SH-SY5Y (cell line): ENCODE measurements around the gene PRRT1.

Source experiments
- GATA2 ChIP-seq: IDR thresholded peaks from 2 replicates; pipeline ENCODE4 v1.6.1; 2011; ENCODE audit warnings: mild to moderate bottlenecking, low read depth, low read length
- GATA3 ChIP-seq: IDR thresholded peaks from 2 replicates; pipeline ENCODE4 v1.6.1; 2011; ENCODE audit warnings: low read depth, mild to moderate bottlenecking, low read length, moderate library complexity

DNA sequence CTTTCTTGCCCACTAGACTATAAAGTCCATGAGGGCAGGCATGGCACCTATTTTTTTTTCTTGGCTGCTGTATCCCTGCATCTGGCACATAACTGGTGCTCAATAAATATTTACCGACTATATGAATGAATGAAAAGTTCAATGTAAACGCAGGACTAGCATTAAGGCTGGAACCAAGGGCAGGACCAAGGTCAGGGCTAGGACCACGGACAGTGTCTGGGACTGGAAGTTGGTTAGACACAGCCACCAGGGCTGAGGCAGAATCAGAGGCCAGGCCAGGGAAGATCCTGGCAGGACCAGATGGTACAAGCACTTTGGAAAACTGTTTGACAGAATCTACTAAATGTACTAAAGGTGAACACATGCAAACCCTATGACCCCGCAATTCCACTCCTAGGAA is 46.3 kb downstream of the PRRT1 start:
- no peak for TF ChIP-seq GATA2
- TF ChIP-seq GATA3: no peak
